GM18907 (cell line): ENCODE data around the gene KRTAP3-1.

ENCODE experiments used
- ATAC-seq: cut with Tn5 transposase; IDR thresholded peaks from one replicate; pipeline ENCODE4 v1.9.1; 2021; ENCODE audit warnings: mild to moderate bottlenecking, moderate library complexity; ENCODE audit not compliant: unreplicated experiment

KRTAP3-1 gene

GRCh38 chr17:40980596-40980995 lies 28.3 kb downstream of the KRTAP3-1 start:
- no peak for ATAC-seq

- ATAC-seq: no peak
Measured at GRCh38 chr17:40980117-40980516, 28.8 kb downstream of the KRTAP3-1 start.

- ATAC-seq: no peak
Measured at GRCh38 chr17:40978575-40979151, 30.3 kb downstream of the KRTAP3-1 start.

- no peak for ATAC-seq
Measured at GRCh38 chr17:40975516-40975915, 33.4 kb downstream of the KRTAP3-1 start.

- ATAC-seq: no peak
Measured at GRCh38 chr17:40974366-40974765, 34.6 kb downstream of the KRTAP3-1 start.

GRCh38 chr17:40967582-40967981 lies 41.3 kb downstream of the KRTAP3-1 start:
- ATAC-seq: no peak

GRCh38 chr17:40966848-40967247 lies 42.1 kb downstream of the KRTAP3-1 start, which contains the start of gene KRT39:
Gene KRT39, minus strand, starts transcription at chr17:40966948. Its CDS starts 92 bp downstream, at chr17:40966856.
- no peak for ATAC-seq

GRCh38 chr17:40963838-40964237 lies 45.1 kb downstream of the KRTAP3-1 start:
- no peak for ATAC-seq

- no peak for ATAC-seq
Measured at GRCh38 chr17:40962059-40962561, 46.8 kb downstream of the KRTAP3-1 start.

- ATAC-seq: no peak
Measured at GRCh38 chr17:40961591-40961990, 47.3 kb downstream of the KRTAP3-1 start.

- ATAC-seq: no peak
Measured at GRCh38 chr17:40960144-40960543, 48.8 kb downstream of the KRTAP3-1 start.
